Posterior vena cava (tissue), 2 donors: ENCODE data around the gene TAS2R38. TPM values are rescaled to one million over a fixed set of nuclear protein-coding genes. Genes with fewer than 3 reads are reported as not detected.

ENCODE experiments used
- DNase-seq: peaks from one replicate; pipeline ENCODE4 v3.0.0-alpha.2; 2020; ENCODE audit warnings: low spot score
- intact Hi-C, 2 donors: fragments of 100-400 bp; cut with DNase I; formaldehyde crosslinking; loops; one replicate each; pipeline versions ENCODE4 v1.14.1 to v1.14.2; 2022 to 2023
- total RNA-seq, 2 donors: library from RNA; stranded (reverse); fragmentation: NEBNext Ultra II Directional; extraction: Animal tissue kit (Norgen Biotek cat#: 25700); gene quantifications; one replicate each; pipeline ENCODE4 v1.2.1, GENCODE V29; 2021
- donor health status: DM: yes; HTN: yes; CAD: no.
- donor health status: DM: yes; HTN: yes; CAD: no.

TAS2R38 gene
- total RNA-seq, 2 donors from 2014 or later = not detected

DNA sequence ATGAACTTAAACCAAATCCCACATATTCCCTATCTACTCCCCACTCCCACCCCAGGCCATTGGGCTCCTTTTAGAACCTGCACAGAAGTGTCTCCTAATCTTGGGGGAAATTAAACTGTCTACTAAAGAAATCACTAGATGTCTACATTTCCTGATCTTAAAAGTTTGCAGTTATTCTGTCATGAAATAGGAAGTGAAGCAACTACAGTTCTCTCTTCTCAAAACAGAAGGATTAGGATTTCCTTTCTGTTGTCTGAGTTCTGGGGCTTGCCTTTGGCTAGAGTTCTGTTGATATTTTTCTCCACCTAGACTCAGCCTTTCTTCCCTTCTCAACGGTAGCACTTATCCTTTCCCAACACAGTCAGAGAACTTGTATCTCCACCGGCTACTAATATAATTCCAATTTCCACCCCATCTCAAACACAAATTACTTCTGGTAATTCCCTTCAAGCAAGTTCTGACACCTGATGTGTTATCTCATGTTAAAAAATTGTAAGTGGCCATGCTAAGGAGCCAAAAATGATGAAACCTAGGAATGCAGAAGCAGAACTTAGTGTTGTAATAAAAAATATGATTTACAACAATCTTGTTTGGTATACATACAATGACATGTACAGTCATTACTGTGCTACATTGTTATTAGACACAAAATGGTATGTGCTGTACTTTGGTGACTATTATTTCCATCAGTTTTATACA, 45.3 kb downstream of the TAS2R38 start:
- intact Hi-C loops = no loop called here

More for the DNA sequence above, 45.3 kb downstream of the TAS2R38 start:
- DNase-seq = no peak

Other genes with a start within 250 kb of the TAS2R38 start
- 10 to 100 TPM; 69.4 to 76.4 TPM for gene SSBP1, start 235.4 kb downstream of the TAS2R38 start, total RNA-seq
- 1 to 10 TPM in 1 of 2 donors, under 1 TPM in 1; 0.86 to 2.2 TPM for gene TAS2R3, start 209.7 kb downstream of the TAS2R38 start, total RNA-seq
- gene TAS2R4, start 197.1 kb downstream of the TAS2R38 start, total RNA-seq = 1 to 10 TPM; 1.3 to 1.5 TPM
- 1 to 10 TPM in 1 of 2 donors, under 1 TPM in 1; 0.90 to 1.5 TPM for gene TAS2R5, start 183.6 kb downstream of the TAS2R38 start, total RNA-seq
- not detected for gene PRSS37, start 132.3 kb downstream of the TAS2R38 start, total RNA-seq
- not detected for gene OR9A4, start 57.4 kb downstream of the TAS2R38 start, total RNA-seq
- 1 to 10 TPM; 2.5 to 7.5 TPM for gene CLEC5A, start 26.8 kb downstream of the TAS2R38 start, total RNA-seq
- 1 to 10 TPM; 3.5 to 7.0 TPM for gene MGAM, start 22.1 kb upstream of the TAS2R38 start, total RNA-seq
- gene MGAM2, start 137.9 kb upstream of the TAS2R38 start, total RNA-seq = under 1 TPM; 0.24 to 0.51 TPM